NCI-H2196 (cell line): ENCODE measurements around the gene GRK4.
A peak's percentile ranks its signal among the peaks of the same experiment; 100 is the strongest.
"Not testable (repeated sequence)": the region's sequence is repeated elsewhere in the genome, so short reads cannot be mapped to it uniquely, and the experiment has no call there.

Experiments
- DNase-seq: peaks from one replicate; lab custom pipeline; 2025; ENCODE audit not compliant: unreplicated experiment; lab: John Stamatoyannopoulos, UW

Gene GRK4

GRCh38 chr4:2963175-2963965 lies at the start of gene GRK4, which contains the start of gene NOP14:
Gene GRK4, plus strand, starts transcription at chr4:2963571. Its CDS starts 500 bp downstream, at chr4:2964071.
Gene NOP14, minus strand, starts transcription at chr4:2963406. Its CDS starts 87 bp downstream, at chr4:2963319.
- peak; percentile 98 for DNase-seq

GRCh38 chr4:2914256-2915126 lies 48.9 kb upstream of the GRK4 start:
- DNase-seq = no peak

- DNase-seq = no peak
These were observed 47.6 kb upstream of the GRK4 start for GRCh38 chr4:2915789-2916188.

GRCh38 chr4:2916696-2917095 lies 46.7 kb upstream of the GRK4 start:
- DNase-seq = not testable (repeated sequence)

GRCh38 chr4:2918300-2918699 lies 45.1 kb upstream of the GRK4 start:
- not testable (repeated sequence) for DNase-seq

- not testable (repeated sequence) for DNase-seq
These were observed 44.7 kb upstream of the GRK4 start for GRCh38 chr4:2918714-2919113.

- DNase-seq = not testable (repeated sequence)
These were observed 40.8 kb upstream of the GRK4 start for GRCh38 chr4:2922453-2923101.

- DNase-seq = no peak
These were observed 40.2 kb upstream of the GRK4 start for GRCh38 chr4:2923141-2923551.

- no peak for DNase-seq
These were observed 39.6 kb upstream of the GRK4 start for GRCh38 chr4:2923668-2924173.

- no peak for DNase-seq
These were observed 39.1 kb upstream of the GRK4 start for GRCh38 chr4:2924286-2924685.

GRCh38 chr4:2924765-2925301 lies 38.5 kb upstream of the GRK4 start:
- DNase-seq = peak; percentile 42

- DNase-seq = no peak
These were observed 37.9 kb upstream of the GRK4 start for GRCh38 chr4:2925496-2925895.

- DNase-seq = no peak
These were observed 37.2 kb upstream of the GRK4 start for GRCh38 chr4:2925931-2926860.

GRCh38 chr4:2927016-2927695 lies 36.2 kb upstream of the GRK4 start:
- no peak for DNase-seq

GRCh38 chr4:2927696-2928075 lies 35.7 kb upstream of the GRK4 start:
- no peak for DNase-seq

GRCh38 chr4:2928242-2929176 lies 34.9 kb upstream of the GRK4 start:
- no peak for DNase-seq

GRCh38 chr4:2929469-2929868 lies 33.9 kb upstream of the GRK4 start:
- no peak for DNase-seq

GRCh38 chr4:2930135-2930757 lies 33.1 kb upstream of the GRK4 start:
- peak; percentile 60 for DNase-seq
